Stimulated activated CD4-positive, alpha-beta T cell treated with anti-CD3 and anti-CD28 coated beads, TNF-alpha, amount 100 ng/mL, for 24 hours (primary cell): ENCODE data around the gene GBX1.

Experiments
- DNase-seq, 3 experiments: peaks; one replicate each; pipeline ENCODE4 v3.0.0-alpha.2; 2020; ENCODE audit warnings: low read depth in 3 of 3

The GBX1 gene

DNA sequence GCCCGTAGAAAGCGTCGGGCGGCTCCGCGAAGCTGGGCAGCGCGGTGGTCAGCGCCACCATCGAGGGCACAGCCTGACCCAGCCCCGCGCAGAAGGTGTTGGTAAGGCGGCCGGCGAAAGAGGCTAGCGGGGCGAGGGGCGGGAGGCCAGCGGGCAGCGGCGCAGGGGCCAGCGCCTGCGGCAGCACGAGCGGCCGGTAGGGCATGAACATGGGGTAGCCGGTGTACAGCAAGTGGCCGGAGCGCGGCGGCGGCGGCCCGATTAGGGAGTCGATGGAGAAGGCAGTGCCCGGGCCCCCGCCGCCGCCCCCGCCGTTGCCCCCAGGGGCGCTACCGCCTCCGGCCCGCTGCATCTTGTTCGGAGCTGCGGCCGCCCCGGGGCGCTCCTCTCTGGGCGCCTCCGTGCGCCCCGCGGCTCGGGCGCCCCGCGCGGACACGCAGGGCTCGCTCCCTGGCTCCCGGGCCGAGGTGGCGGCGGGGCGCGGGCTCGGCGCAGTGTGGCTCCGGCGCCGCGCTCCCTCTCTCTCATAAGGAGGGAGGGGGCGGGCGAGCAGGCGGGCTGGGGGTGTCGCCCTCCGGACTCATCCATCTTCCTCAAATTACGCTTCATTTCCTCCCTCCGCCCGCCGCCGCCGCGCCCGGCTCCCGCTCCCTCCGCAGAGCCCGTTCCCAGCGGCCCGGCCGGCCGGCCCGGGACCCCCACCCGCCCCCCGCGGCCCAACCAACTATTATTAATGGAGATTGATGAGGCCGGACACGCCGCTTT is at the start of gene GBX1:
Gene GBX1 (minus strand): TSS at position 498 of the 765 bp plus-strand sequence. CDS start 146 bp downstream, at position 352.
- no peak for DNase-seq

DNA sequence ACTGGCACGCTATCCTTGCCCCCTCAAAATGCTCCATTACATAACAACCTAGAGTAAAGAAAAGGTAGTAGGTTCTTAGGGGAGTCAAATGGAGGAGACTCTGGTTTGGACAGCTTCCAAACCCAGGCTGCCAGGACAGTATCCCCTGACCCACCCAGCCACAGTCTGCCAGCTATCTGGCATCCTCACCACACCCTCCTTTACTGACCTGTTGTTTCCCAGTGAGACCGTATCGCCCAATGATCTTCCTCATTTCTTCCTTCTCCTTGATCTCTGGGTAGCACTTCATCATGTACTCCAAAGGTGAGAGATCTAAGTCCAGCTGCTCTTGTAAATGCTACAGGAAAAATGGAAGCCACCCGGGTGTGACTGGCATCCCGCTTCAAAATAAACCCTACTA is 47.9 kb upstream of the GBX1 start:
- DNase-seq = no peak

DNA sequence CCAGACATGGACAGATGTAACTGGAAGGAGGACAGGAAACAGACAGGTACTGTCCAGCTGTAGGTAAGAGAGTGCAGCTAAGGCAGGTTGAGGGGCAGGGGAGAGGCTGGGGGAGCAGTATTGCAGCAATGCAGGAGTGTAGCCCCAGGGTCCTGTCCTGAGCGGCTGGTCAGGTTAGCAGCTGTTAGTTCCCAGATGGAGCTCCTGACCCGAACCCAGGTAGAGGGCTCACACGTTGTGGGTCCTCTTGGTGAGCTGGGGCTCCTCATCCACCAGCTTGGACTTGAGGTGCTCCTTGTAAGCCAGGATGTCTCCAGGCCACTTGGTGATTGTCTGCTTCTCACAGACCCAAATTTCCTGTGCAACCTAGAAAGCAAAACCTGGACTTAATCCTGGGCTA is 46.3 kb upstream of the GBX1 start:
- DNase-seq = no peak

DNA sequence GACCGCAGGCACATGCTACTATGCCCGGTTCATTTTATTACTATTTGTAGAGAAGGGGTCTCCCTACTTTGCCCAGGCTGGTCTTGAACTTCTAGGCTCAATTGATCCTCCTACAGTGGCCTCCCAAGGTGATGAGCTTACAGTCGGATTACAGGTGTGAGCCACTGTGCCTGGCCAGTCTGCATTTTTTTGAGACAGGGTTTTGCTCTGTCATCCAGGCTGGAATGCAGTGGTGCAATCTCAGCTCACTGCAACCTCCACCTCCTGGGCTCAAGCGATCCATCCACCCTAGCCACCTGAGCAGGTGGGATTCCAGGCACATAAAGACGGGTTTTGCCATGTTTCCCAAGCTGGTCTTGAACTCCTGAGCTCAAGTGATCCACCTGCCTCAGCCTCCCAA is 45.1 kb upstream of the GBX1 start:
- no peak for DNase-seq

DNA sequence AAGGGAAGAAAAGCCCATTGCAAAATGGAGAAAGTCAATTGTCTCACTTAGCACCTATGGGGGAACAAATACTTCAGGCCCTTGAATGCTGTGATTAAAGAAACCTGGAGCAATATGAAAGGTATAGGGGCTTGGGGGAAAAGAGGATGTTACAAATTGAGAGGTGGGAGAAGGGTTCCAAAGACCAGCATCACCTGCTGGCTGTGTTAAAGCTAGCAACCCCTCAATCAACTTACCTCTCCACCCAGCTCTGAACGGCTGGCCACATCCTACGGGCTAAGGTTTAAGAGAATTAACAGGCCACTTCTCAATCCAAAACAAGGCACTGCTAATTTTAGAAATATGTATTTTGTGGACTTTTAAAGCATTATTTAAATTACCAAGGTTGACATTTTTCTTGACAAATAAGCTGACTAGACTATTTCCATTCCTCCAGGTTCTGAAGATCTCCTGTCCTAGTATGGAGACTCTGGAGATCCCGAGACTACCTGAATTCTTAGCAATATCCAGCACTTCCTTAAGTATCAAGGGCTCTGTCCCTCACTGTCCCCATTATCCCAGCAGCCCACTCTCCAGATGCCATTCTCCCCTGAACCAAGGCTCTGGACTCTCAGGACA is 43.8 kb upstream of the GBX1 start:
- DNase-seq = no peak

DNA sequence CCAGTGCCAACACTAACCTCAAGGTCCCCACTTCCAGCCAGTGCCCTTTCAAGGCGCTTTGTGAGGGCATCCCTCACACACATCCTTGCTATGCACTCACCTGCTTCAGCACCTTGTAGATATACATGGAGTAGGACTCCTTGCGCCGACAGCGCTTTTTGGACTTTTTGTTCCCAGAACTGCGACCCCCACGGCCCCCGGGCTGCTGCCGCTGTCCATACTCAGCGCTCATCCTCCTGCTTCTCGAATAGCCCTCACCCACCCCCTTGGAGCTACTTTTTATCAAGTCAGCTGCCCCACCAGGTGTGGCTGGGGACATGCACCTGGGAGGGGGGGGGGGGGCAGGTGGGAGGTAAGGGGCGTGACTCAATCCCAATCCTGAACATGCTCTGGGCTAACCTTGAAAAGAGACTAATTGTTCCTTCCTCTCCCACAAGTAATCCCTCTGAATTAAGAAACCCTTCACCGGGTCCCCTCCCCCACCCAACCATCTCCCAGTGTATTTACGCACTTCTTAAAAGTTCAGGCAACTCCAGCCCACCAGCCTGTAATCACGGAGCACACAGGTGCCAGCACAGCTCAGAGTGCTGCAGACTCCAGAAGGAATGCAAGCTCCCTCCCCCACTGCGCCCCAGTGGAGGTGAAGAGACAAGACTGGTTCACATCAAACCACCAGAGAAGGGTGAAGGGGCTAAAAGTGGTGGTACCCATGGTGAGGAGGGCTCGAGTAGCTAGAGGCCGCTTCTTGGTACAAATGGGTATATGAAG is 42.8 kb upstream of the GBX1 start, which contains the start of gene H2BK1:
Gene H2BK1 (minus strand): TSS at position 402 of the 768 bp plus-strand sequence. CDS start 170 bp downstream, at position 232.
- DNase-seq = no peak

DNA sequence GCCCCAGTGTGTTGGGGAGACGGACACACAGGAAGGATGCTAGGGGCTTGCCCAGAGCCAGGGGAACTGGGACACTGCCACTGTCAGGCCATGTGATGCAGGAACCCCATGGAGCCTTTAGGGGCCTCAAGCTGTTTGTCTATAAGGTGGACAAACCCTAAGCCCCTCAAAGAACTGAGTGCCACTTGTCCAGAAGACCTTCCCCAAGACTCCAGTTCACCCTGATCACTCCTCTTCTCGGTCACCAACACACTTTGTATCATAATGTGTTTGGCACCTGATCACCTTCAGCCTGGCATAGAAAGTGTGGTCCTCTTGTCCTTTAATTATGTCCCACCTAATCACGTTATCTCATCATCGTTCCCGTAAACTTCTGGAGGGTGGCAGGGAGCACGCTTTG is 42.1 kb upstream of the GBX1 start:
- DNase-seq = no peak

DNA sequence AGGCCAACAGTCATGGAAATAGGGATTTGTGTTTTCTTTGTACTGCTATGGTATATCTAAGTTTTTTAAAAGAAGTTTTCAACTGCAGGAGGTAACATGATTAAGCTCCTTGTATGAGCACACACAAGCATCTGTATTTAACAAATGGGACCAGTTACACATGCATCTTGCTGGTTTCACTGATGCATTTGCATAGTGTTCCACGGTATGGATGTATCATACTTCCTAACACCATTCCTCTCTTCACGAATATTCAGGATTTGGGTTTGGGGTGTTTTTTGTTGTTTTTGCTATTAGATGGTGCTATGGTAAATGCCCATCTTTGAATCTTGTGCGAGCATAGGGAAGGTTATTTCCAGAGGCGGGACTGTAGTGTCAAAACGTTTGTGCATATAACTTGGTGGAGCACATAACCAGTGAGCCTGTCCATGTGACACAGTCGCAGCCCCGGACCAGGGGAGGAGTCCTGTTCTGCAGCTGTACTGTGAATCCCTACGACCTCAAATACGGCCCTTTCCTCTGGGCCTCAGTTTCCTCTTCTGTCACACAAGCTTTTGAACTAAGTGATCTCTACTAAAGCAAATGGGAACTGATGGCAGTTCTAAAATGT is 40.9 kb upstream of the GBX1 start:
- DNase-seq = no peak

DNA sequence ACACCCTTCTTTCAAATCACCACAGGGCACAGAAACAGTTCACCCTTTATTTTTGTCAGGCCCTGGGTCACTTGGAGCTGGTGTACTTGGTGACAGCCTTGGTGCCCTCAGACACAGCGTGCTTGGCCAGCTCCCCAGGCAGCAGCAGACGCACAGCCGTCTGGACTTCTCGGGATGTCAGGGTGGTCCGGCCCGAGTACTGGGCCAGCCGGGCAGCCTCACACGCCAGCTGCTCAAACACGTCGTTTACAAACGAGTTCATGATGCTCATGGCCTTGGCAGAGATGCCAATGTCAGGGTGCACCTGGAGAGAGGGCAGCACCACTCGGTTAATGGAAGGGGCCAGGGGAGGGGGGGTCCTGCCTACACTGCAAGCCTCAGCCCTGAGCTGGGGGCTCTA is 40.3 kb upstream of the GBX1 start:
- DNase-seq = no peak

DNA sequence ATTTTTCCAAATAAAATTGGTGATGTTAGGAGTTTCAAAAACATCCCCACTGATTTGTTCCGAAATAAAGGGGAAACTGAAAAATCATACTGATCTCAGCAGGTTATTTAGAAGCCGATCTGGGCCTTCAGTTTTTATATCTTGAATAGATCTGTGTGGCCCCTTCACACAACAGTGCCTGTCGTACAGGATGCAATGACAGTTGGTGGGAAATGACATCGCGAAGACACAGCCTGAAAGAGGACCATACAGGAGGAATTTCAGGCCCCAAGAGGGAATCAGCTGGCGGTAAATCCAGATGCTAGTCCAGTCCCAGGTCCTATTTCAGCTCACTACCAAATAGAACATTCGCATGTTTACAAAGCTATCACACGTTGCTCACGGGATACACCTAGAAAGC is 39.8 kb upstream of the GBX1 start:
- no peak for DNase-seq

DNA sequence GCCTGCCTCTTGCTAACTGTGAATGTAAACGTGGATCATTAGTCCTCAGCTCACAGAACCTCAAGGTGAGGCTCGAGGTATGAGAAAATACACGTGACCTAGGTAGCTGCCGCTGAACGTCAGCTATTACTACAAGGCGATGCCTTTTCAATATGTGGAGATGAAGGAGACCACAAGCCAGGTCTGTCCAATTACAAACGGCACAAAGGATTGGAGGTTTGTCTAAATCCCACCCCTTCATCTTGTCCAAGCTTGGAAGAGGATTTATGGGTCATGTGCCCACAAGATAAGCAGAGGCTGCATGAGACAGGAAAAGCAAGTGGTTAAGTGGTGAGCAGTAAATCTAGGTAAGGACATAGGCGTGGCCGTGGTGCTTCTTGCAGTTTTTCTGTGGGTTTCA is 39.4 kb upstream of the GBX1 start:
- DNase-seq = no peak

DNA sequence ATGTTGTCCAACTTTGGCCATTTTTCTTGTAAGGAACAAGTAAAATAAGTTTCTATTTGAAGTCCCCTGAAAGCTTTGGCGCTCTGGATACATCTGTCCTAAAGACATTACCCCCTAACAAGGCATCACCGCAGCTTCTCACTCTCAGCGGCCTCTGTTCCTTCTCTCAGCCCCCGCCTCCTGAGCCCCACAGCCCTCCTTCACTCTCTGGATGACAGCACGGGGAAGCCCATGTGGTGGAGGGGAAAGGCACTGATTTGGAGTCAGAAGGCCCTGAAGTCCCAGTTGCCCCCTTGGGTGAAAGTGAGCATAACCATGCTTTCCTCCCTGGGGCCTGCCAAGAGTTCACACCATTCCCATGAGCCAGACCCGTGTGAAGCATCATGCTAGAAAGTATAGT is 38.2 kb upstream of the GBX1 start:
- DNase-seq = no peak

DNA sequence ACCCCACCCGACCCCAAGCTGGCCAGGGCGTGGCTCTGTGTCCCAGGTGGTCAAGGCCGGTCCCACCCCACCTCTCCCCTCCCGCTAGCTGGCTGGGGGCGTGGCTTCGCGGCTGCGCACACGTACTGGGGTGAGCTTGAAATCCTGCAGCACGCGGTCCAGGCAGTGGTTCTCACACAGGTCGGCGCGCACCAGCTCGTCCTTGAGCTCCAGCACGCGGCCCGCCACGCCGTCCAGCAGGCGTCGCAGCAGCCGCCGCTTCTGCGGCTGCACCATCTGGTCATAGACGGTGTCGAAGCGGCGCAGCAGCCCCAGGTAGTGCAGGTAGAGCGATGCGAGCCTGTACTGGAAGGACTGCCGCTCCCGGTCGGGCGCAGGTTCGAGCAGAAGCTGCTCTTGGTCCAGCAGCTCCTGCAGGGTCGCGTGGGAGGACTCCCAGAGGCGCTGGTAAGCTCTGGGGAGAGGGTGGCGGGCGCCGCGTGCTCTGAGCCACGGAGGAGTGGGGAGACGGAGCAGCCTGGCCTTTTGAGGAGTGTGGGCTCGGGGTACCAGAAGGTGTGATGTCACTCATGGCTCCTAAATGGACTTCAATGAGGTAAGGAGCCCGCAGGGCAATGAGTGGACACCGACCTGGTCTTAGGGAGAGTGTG is 37.0 kb upstream of the GBX1 start:
- no peak for DNase-seq

DNA sequence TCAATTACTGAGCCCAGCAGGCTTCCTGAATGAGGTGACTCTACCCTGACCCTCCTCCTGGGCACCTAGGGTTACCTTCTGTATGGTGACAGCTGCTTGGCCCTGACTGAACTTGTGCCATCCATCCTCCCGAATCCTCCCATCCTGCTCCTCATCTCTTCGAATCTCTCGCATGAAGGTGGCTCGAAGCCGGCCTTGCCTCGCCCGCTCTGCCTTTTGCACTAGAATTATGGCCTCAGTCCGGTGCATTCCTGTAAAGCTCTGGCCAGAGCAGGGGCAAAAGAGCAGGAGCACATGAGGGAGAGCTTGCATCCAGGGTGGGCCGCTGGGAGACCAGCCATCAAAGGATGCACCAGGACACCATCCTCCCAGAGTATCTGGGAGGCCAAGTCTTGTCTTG is 35.3 kb upstream of the GBX1 start:
- no peak for DNase-seq

DNA sequence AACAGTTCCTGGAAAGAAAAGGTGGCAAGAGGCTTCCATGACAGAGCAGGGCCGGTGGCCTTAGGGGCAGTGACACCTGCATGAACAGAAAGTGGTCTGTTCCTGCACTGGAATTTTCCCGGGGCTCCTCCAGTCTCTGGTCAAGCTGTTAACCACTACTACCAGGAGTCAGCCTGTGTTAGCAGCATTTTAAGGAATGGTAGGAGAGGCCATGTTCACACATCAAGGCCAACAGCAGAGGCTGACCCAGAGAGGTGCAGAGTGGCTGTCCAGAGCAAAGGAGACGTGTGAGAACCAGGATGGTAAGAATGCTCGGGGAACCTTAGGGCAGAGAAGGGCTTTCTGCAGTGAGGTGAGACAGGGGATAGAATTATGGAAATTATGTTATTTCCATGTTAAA is 34.3 kb upstream of the GBX1 start:
- no peak for DNase-seq

DNA sequence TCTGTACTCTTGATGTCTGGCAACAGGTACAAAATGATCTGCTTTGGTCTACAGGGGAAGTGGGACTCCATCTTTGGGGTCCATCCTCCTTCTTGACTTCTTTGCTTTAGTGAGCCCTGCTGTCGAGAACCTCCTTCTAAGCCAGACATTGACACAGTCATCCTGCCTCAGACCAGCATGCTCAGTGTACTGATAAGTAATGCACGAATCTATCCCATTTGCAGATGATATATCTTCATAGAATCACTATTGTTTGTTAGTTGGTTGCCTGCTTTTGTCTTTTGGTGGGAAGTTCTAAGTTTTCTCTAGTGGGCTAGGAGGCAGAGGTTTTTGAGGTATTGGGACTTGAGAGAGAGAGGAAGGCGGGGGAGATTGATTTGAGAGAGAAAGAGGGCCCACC is 33.9 kb upstream of the GBX1 start:
- DNase-seq = no peak

DNA sequence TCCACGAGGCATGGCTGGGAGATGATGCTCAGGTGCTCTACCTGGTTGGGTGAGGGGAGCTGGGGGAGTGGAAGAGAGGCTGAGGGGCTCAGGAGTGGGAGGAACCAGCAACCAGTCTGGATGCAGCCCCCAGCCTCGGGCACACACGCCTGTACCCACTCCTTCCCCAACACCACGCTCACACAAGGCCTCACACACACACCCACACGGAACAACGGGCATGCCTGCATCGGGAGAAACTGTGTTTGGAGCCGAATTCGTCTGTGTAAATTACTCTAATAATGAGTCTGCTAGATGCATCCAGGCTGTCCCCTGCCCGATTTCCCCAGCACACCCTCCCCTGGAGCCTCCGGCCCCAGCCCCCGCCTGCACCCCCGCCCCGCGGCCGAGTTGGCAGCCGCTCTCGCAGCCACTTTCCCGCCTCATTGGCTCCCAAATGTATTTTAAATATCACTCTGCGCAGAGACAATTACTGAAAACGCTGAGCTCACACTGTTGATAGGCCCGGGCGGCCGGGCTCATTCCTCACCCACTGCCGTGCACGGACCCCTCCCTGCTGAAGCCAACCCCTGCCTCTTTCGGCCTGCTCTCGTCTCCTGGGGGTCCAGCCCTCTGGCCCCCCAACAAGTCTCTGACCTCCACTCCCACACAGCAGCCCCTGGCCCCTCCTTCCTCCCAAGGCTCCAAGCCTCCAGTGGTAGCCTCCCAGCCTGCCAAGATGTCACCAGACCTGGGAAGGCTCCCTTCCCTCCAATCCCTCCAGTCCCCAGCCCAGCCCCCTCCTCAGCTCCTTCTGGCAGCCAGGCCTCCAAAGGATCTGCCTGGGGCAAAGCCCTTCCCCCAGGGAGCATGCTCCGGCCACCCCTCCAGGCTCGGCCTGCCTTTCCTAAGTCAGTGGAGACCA is 31.7 kb upstream of the GBX1 start:
- DNase-seq = no peak

DNA sequence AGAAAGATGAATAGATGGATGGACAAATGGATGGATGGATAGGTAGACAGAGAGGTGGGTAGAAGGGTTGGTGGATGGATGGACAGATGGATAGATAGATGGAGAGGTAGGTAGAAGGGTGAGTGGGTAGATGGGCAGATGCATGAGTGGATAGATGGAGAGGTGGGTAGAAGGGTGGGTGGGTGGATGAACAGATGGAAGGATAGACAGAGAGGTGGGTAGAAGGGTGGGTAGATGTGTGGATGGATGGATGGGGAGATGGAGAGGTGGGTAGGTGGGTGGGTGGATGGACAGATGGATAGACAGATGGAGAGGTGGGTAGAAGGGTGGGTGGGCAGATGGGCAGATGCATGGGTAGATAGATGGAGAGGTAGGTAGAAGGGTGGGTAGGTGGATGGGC is 30.4 kb upstream of the GBX1 start:
- no peak for DNase-seq

DNA sequence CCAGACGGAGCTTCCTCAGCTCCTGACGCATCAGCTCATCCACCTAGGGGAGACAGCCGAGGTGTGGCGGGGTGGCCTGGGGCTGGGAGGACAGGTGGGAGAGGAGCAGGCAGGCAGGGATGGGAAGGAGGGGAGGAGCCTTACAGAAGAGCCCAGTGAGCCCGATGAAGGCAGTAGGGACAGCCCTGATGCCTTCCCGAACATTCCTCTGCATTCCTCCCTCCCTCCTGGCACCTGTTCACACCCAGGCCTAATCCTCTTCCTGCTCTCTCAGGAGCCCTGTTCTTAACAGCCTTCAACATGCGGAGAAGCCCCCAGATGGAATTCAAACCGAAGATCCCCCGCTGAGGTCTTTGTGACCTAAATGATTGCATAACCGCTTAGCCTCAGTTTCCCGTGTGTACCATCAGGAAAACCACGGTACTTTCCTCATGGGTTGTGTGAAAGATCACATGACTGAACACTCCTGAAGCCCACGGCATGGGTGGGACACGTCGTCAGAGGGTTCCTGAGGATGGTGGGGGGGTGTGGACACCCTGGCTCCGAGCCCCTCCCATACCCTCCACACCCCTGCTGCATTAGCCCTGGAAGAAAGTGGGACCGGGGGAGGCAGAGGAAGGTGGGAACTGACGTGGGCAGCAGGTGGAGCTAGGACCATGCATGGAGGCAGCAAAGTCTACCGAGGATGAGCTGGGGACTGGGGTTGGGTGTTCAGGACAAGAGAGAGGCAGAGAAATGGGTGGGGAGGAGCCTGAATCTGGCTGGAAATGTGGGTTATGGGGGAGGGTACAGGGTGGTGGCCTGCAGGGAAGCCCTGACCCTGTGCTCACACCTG is 28.3 kb upstream of the GBX1 start:
- no peak for DNase-seq

DNA sequence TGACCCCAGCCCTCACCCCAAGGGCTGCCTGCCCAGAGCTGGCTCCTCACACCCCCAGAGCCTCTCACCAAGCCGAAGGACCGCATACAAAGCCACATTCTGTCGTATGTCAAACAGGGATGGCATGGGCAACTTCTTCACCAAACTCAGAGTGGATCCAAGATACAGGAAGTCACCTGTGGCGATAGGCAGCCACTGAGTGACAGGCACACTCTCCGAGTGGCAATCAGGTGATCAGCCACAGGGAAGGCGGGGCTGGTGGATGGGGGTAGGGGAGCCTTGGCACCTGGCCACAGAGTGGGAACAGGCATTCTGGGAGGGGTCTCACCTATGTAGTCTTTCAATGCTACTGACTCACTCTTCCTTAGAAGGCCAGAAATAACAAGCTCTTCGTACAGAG is 26.7 kb upstream of the GBX1 start:
- no peak for DNase-seq
